K562 (cell line): ENCODE measurements around the gene CENPX. TPM values are rescaled to one million over a fixed set of nuclear protein-coding genes. Genes with fewer than 3 reads are reported as not detected.
A peak's percentile ranks its signal among the peaks of the same experiment; 100 is the strongest.

Experiments
- ATAC-seq: fragments of 200-7000 bp; cut with Tn5 transposase; 3 replicates; pipeline ENCODE4 v1.9.1; 2020; ENCODE audit warnings: moderate library complexity
- BruUV-seq: library from RNA; stranded (reverse); fragments of 400-500 nt; replicated peaks from 2 replicates; lab custom pipeline; 2021; lab: Mats Ljungman, UMichigan
- CTCF ChIA-PET: fragments of 300-600 bp; formaldehyde crosslinking; extraction: SDS; loops from one replicate; lab custom pipeline; 2021; ENCODE audit warnings: low intra/inter-chr PET ratio; lab: Yijun Ruan, JAX
- POLR2A ChIA-PET: fragments of 300-600, 350-650 bp; sonication (Branson Sonifier 250); formaldehyde crosslinking; extraction: SDS; loops from one replicate; lab custom pipeline; 2021; ENCODE audit warnings: antibody characterized with exemption, inconsistent platforms; lab: Yijun Ruan, JAX
- DNase-seq, 4 experiments: peaks; one replicate each; pipeline versions ENCODE4 v3.0.0 to v3.0.0-alpha.2; 2011 to 2018; ENCODE audit warnings: low spot score in 3 of 4, mixed read lengths in 3 of 4; ENCODE audit errors: extremely low read depth in 1 of 4
- FAIRE-seq: peaks from 2 replicates; lab custom pipeline; 2011; peaks lifted over from hg19 to GRCh38; lab: Jason Lieb, UNC
- H2AFZ ChIP-seq: 2 replicates; pipeline ENCODE4 v1.6.0; 2011; ENCODE audit warnings: low read depth, low read length, control low read depth, inconsistent platforms
- H3K27ac ChIP-seq: fragments of 200-600 bp; 3 replicates; pipeline ENCODE4 v1.8.0; 2011; ENCODE audit warnings: low read depth, mild to moderate bottlenecking, control low read depth, inconsistent platforms, low read length, moderate library complexity, mixed read lengths; ENCODE audit errors: extremely low read depth
- H3K27me3 ChIP-seq, 2 experiments: fragments of 300-600 bp in 1 of 2; 2 replicates in 1 of 2; 3 replicates in 1 of 2; pipeline versions ENCODE4 v1.6.0 to v1.8.0; 2011; ENCODE audit warnings: inconsistent platforms in 2 of 2, low read length in 2 of 2, mild to moderate bottlenecking in 1 of 2, mixed read lengths in 1 of 2, moderate library complexity in 1 of 2; ENCODE audit not compliant: control insufficient read depth in 2 of 2, insufficient read depth in 2 of 2
- H3K36me3 ChIP-seq: fragments of 300-600 bp; 3 replicates; pipeline ENCODE4 v1.8.0; 2011; ENCODE audit warnings: mild to moderate bottlenecking, low read length, inconsistent platforms; ENCODE audit not compliant: control insufficient read depth, insufficient read depth
- H3K4me1 ChIP-seq, 2 experiments: fragments of 200-600 bp in 1 of 2; replicated peaks in 1 of 2; 2 replicates in 1 of 2; 3 replicates in 1 of 2; pipeline versions ENCODE4 v1.5.1 to v1.8.0; 2011; ENCODE audit warnings: inconsistent platforms in 2 of 2, low read length in 2 of 2, mild to moderate bottlenecking in 1 of 2, mixed read lengths in 1 of 2, moderate library complexity in 1 of 2; ENCODE audit not compliant: control insufficient read depth in 2 of 2, insufficient read depth in 2 of 2
- H3K4me2 ChIP-seq: 2 replicates; pipeline ENCODE4 v1.6.1; 2011; ENCODE audit warnings: low read length, control low read depth, inconsistent platforms, mixed read lengths; ENCODE audit not compliant: insufficient read depth
- H3K4me3 ChIP-seq: fragments of 200-600 bp; sonication (generic), shearing (Covaris generic); 2 replicates; pipeline ENCODE4 v1.5.1; 2016; ENCODE audit warnings: control low read depth, inconsistent platforms
- H3K79me2 ChIP-seq: fragments of 200-600 bp; 3 replicates; pipeline ENCODE4 v1.8.0; 2011; ENCODE audit warnings: low read length, inconsistent platforms; ENCODE audit not compliant: control insufficient read depth, insufficient read depth
- H3K9ac ChIP-seq, 2 experiments: 2 replicates each; pipeline versions ENCODE4 v1.6.0 to v1.6.1; 2011; ENCODE audit warnings: low read depth in 2 of 2, low read length in 2 of 2, control low read depth in 1 of 2, inconsistent platforms in 1 of 2, mild to moderate bottlenecking in 1 of 2, mixed read lengths in 1 of 2; ENCODE audit not compliant: insufficient read depth in 1 of 2
- H3K9me1 ChIP-seq: one replicate; pipeline ENCODE4 v1.6.0; 2011; ENCODE audit warnings: inconsistent platforms, mild to moderate bottlenecking, low read length, moderate library complexity; ENCODE audit not compliant: control insufficient read depth, insufficient read depth
- H3K9me3 ChIP-seq: replicated peaks from 2 replicates; pipeline ENCODE4 v1.5.1; 2011; ENCODE audit warnings: low read depth, low read length, inconsistent platforms; ENCODE audit not compliant: control insufficient read depth, insufficient read depth
- H4K20me1 ChIP-seq: replicated peaks from 2 replicates; pipeline ENCODE4 v1.6.1; 2011; ENCODE audit warnings: low read length, inconsistent platforms, mixed read lengths; ENCODE audit not compliant: control insufficient read depth, insufficient read depth
- CBFA2T2 ChIP-seq: fragments of 450-650 bp; conservative IDR thresholded peaks from 2 replicates; pipeline ENCODE4 v1.6.1; 2017; ENCODE audit warnings: mild to moderate bottlenecking
- CBFB ChIP-seq: sonication (generic); formaldehyde crosslinking; IDR thresholded peaks from 2 replicates; pipeline ENCODE4 v1.4.0; 2020; ENCODE audit warnings: mild to moderate bottlenecking, missing genetic modification reagents
- CBX2 ChIP-seq: fragments of 200-600 bp; sonication (generic); IDR thresholded peaks from one replicate; pipeline ENCODE4 v1.6.1; 2012; ENCODE audit warnings: mild to moderate bottlenecking, low read length, inconsistent platforms; ENCODE audit not compliant: insufficient read depth, poor library complexity, severe bottlenecking
- E2F1 ChIP-seq: sonication (generic); formaldehyde crosslinking; IDR thresholded peaks from 2 replicates; pipeline ENCODE4 v1.8.1; 2023; ENCODE audit warnings: mild to moderate bottlenecking, missing genetic modification reagents, moderate library complexity
- ESRRB ChIP-seq: fragments of 250-450 bp; sonication (Bioruptor Pico); IDR thresholded peaks from 2 replicates; pipeline ENCODE4 v1.5.0; 2020; ENCODE audit warnings: mild to moderate bottlenecking, moderate library complexity, borderline replicate concordance
- NKRF ChIP-seq: fragments of 450-650 bp; IDR thresholded peaks from 2 replicates; pipeline ENCODE4 v1.6.1; 2016; ENCODE audit warnings: borderline replicate concordance
- POLR2A ChIP-seq: fragments of 450-650 bp; conservative IDR thresholded peaks from 2 replicates; pipeline ENCODE4 v1.6.1; 2016
- ZNF449 ChIP-seq: fragments of 250-450 bp; sonication (Bioruptor Pico); IDR thresholded peaks from 2 replicates; pipeline ENCODE4 v1.8.0; 2022; ENCODE audit warnings: moderate library complexity, mild to moderate bottlenecking, inconsistent platforms
- ZNF609 ChIP-seq: sonication (generic); formaldehyde crosslinking; IDR thresholded peaks from 2 replicates; pipeline ENCODE4 v1.8.1; 2023; ENCODE audit warnings: missing genetic modification reagents, mild to moderate bottlenecking, borderline replicate concordance
- WGBS: fragments of 100-300 bp; shearing (Covaris generic); methylation state at CpG from one replicate; pipeline ENCODE4 v1.1.6; 2016; ENCODE audit warnings: low coverage, mixed read lengths; ENCODE audit not compliant: insufficient coverage; ENCODE audit errors: missing lambda C conversion rate; 5-methylcytosine and 5-hydroxymethylcytosine counted together
- in situ Hi-C: fragments of 300-500 bp; cut with MboI; formaldehyde crosslinking; loops from 4 replicates; pipeline ENCODE4 v1.15.0; 2018; ENCODE audit warnings: inconsistent platforms, mixed read lengths
- intact Hi-C: fragments of 100-400 bp; cut with micrococcal nuclease; formaldehyde crosslinking; loops from 2 replicates; pipeline ENCODE4 v1.14.2; 2022
- polyA plus RNA-seq, 8 experiments: library from polyadenylated mRNA; depleted of rRNA in 4 of 8; stranded (reverse) in 5 of 8; unstranded in 3 of 8; fragments of >200 nt; fragmentation: Nextera tagmentation in 2 of 8; fragmentation: Illumina TruSeq in 1 of 8; extraction: Ambion mirVana in 2 of 8; extraction: Trizol in 1 of 8; gene quantifications; 2 replicates each; pipeline versions ENCODE4 v1.2.1 to v1.2.3, GENCODE V29; 2011 to 2014; ENCODE audit warnings: inconsistent platforms in 1 of 8, missing spikeins in 1 of 8
- total RNA-seq, 7 experiments: library from RNA; depleted of rRNA in 6 of 7; stranded (reverse); fragments of >200 nt in 6 of 7; fragmentation: Illumina TruSeq in 2 of 7; extraction: Trizol in 2 of 7; gene quantifications; 2 replicates each; pipeline versions ENCODE4 v1.2.1 to v1.2.3, GENCODE V29; 2011 to 2021; ENCODE audit warnings: low replicate concordance in 1 of 7
- TF ChIP-seq, protein P1 (sequence below): sonication (generic); formaldehyde crosslinking; IDR thresholded peaks from 2 replicates; pipeline ENCODE4 v1.8.0; 2023; ENCODE audit warnings: mild to moderate bottlenecking, missing genetic modification reagents

The CENPX gene
- total and polyA plus RNA-seq, 9 of the 15 experiments (the other 6 are each of a cell fraction or from before 2014, with no cell fraction given): 32.7 to 352 (median 127) TPM

DNA sequence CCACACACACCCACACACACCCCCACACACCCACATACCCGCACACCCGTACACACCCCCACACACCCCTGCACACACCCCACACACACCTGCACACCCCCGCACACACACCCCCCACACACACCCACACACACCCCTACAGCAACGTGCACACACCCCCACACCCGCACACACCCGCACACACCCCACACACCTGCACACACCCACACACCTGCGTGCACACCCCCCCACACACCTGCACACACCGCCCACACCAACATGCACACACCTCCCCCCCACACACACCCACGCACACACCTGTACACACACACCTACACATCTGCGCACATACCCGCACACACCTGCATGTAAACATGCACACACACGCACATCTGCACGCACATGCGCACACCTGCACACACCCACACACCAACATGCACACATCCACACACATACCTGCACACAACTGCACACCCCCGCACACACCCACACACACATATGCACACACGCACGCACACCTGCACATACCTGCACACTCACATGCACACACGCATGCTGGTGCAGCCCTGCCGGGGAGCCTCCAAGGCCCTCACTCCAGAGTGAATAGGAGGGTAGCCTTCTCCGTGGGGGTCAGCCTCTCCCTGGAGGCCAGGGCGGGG is 37.8 kb downstream of the CENPX start:
- DNase-seq (no peak), ATAC-seq (no peak), FAIRE-seq (no peak)
- intact Hi-C loops: no loop called here
- Histone ChIP-seq H3K79me2 (no peaks in the 10 kb centered on the region), H4K20me1 (no peaks in the 10 kb centered on the region), H3K4me2 (no peak overlapping the region), H3K4me1 (peaks cover 10 to 19% of the 10 kb centered on the region in 2 experiments; a peak in 4 of 5 replicates), H2AFZ (no peak overlapping the region), H3K4me3 (no peak overlapping the region), H3K9ac (no peak overlapping the region), H3K9me1 (no peaks in the 10 kb centered on the region), H3K27me3 (no peaks in the 10 kb centered on the region), H3K9me3 (no peaks in the 10 kb centered on the region), H3K27ac (no peak overlapping the region), H3K36me3 (peaks cover 36% of the 10 kb centered on the region; the same call in 2 of the 3 replicates)
- ChIA-PET POLR2A (no interaction called here), CTCF (no interaction called here)
- BruUV-seq: no TSS peak
- in situ Hi-C loops: no loop called here
- 94% methylated on average over 14 of the region's 21 CpGs for WGBS
- TF ChIP-seq, protein P1, sequence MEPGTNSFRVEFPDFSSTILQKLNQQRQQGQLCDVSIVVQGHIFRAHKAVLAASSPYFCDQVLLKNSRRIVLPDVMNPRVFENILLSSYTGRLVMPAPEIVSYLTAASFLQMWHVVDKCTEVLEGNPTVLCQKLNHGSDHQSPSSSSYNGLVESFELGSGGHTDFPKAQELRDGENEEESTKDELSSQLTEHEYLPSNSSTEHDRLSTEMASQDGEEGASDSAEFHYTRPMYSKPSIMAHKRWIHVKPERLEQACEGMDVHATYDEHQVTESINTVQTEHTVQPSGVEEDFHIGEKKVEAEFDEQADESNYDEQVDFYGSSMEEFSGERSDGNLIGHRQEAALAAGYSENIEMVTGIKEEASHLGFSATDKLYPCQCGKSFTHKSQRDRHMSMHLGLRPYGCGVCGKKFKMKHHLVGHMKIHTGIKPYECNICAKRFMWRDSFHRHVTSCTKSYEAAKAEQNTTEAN (CRISPR knock-in tag): peak; percentile 96
- TF ChIP-seq ZNF449 (CRISPR knock-in tag) (no peak), CBFA2T2 (no peak), ZNF609 (CRISPR knock-in tag) (no peak), NKRF (no peak), E2F1 (CRISPR knock-in tag) (no peak), POLR2A (0 out of 2 replicates have a peak, but pooled peaks have one; percentile 26), ESRRB (CRISPR knock-in tag) (no peak), CBX2 (no peak), CBFB (CRISPR knock-in tag) (no peak)
